Stimulated activated memory B cell treated with anti-CD40 and anti-IgM and Interleukin-4, amounts not matched to agents 10 μg/mL and 1 μg/mL and 100 μg/mL, for 72 hours (primary cell): ENCODE data around the gene STXBP5.
"Not testable (repeated sequence)": the region's sequence is repeated elsewhere in the genome, so short reads cannot be mapped to it uniquely, and the experiment has no call there.

Experiments
- ATAC-seq: fragments of 150-1000 bp; cut with Tn5 transposase; 2 replicates; pipeline ENCODE4 v1.10.0; 2021
- H3K27ac Mint-ChIP-seq: one replicate; pipeline ENCODE4 v1.8.0; 2022; ENCODE audit warnings: mild to moderate bottlenecking, mixed read lengths
- H3K27me3 Mint-ChIP-seq: one replicate; pipeline ENCODE4 v1.8.0; 2022; ENCODE audit warnings: mixed read lengths
- H3K36me3 Mint-ChIP-seq: one replicate; pipeline ENCODE4 v1.8.0; 2022; ENCODE audit warnings: mixed read lengths
- H3K4me1 Mint-ChIP-seq: one replicate; pipeline ENCODE4 v1.8.0; 2022; ENCODE audit warnings: mixed read lengths
- H3K4me3 Mint-ChIP-seq: one replicate; pipeline ENCODE4 v1.8.0; 2022; ENCODE audit warnings: mild to moderate bottlenecking, moderate library complexity, mixed read lengths
- H3K9me3 Mint-ChIP-seq: one replicate; pipeline ENCODE4 v1.8.0; 2022; ENCODE audit warnings: mixed read lengths

Gene STXBP5

DNA sequence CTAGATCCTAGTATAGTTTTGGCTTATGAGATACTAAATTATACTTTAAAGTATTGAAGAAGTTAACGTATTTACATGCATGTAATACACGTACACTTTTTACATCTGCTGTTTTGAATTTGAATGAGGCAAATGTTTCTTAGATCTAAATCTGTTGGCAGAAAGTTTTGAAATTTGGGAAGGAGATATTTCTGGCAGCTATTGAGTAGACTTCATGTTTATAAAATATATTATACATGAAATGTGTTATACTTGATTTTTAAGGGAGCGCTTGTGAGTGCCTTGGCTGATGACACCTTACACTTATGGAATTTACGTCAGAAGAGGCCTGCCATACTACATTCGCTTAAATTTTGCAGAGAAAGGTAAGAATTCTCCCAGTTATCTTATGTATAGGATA, 34.7 kb downstream of the STXBP5 start:
- Mint-ChIP-seq H3K9me3 (no peaks in the 10 kb centered on the region), H3K4me1 (no peaks in the 10 kb centered on the region), H3K4me3 (no peak overlapping the region), H3K36me3 (peaks cover 31% of the 10 kb centered on the region), H3K27me3 (no peaks in the 10 kb centered on the region), H3K27ac (no peak overlapping the region)
- ATAC-seq: no peak

DNA sequence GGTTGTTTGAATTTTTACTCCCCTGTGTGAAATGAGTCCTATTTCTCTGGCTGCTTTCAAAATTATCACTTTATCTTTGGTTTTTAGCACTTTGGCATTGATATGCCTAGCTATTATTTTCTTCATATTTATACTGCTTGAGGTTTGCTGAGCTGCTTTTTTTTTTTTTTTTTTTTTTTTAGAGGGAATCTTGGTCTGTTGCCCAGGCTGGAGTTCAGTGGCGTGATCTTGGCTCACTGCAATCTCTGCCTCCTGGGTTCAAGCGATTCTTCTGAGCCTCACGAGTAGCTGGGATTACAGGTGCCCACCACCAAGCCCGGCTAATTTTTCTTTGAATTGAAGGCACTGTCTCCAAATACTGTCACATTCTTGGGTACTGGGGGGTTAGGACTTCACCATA, 40.6 kb downstream of the STXBP5 start:
- Mint-ChIP-seq H3K27me3 (no peaks in the 10 kb centered on the region), H3K4me3 (no peak overlapping the region), H3K36me3 (peaks cover 40% of the 10 kb centered on the region), H3K4me1 (no peaks in the 10 kb centered on the region), H3K9me3 (no peaks in the 10 kb centered on the region), H3K27ac (no peak overlapping the region)
- no peak for ATAC-seq

DNA sequence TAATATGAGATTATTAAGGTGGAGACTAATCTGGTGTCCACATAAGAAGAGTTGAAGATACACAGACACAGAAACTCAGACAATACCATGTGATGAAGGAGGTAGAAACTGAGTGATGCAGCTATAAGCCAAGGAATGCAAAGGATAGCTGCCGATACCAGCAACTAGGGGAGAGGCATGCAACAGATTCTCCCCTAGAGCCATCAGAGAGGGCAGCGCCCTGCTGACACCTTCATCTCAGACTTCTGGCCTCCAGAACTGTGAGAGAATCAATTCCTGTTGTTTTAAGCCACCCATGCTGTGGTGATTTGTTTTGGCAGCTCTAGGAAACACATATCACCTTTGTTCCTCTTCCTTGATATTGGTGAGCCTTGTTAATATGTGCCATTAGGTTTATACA, 41.5 kb downstream of the STXBP5 start:
- H3K4me3 Mint-ChIP-seq: no peak overlapping the region
- no peak for ATAC-seq
- H3K4me1 Mint-ChIP-seq: no peaks in the 10 kb centered on the region
- H3K27ac Mint-ChIP-seq: no peak overlapping the region
- H3K36me3 Mint-ChIP-seq: peaks cover 39% of the 10 kb centered on the region
- no peaks in the 10 kb centered on the region for H3K9me3 Mint-ChIP-seq
- H3K27me3 Mint-ChIP-seq: no peaks in the 10 kb centered on the region

DNA sequence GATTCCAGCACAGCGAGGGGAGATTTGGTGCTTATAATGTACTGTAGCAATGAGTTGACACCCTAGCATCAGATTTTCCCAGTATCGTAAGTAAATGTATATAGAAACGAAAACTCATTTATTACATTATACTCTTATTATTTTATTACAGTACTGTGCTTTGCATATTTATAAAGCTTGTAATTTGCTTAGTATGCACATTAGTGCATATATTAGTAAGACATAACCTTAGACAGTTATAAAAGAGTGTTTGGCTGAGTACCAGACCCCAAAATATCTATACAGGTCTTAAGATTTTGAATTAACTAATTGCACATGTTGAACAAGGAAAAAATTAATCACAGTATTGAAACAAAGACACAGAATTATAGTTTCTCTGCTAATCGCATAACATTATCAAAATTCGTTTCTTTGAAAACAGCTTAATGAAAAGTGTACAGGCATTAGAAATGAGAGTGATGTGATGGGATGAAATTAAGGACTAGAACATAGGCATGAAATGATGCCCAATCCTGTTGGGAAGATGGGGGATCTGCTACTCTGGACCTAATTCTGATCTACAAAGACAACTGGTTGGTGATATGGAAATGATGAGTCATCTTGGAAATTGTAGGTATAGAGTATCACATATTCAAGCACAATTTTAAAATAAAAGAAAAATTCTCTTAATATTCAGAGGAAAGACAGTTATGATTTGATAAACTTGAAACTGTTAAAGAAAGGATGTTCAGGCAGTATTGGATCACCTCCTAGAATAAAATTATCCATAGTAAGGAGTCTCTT, 42.8 kb downstream of the STXBP5 start:
- ATAC-seq: no peak
- Mint-ChIP-seq H3K4me3 (no peak overlapping the region), H3K27ac (no peak overlapping the region), H3K36me3 (peaks cover 44% of the 10 kb centered on the region), H3K4me1 (no peaks in the 10 kb centered on the region), H3K27me3 (no peaks in the 10 kb centered on the region), H3K9me3 (peaks cover 3% of the 10 kb centered on the region)

DNA sequence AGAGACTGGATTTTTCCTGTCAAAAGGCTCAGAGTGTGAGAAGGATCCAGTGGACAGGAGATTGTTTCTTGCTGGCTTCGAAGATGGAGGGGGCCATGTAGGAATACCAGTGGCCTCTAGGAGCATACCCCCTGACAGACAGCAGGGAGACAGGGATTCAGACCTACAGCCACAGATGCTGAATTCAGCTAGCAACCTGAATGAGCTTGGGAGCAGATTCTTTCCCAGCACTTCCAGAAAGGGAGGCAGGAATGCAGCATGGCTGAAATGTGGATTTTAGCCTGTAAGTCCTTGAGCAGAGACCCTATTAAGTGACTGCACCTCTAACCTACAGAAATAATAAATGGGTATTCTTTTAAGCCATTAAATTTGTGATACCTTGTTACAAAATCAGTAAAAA, 44.6 kb downstream of the STXBP5 start:
- Mint-ChIP-seq H3K9me3 (peaks cover 12% of the 10 kb centered on the region), H3K27me3 (no peaks in the 10 kb centered on the region), H3K36me3 (peaks cover 44% of the 10 kb centered on the region), H3K4me3 (no peak overlapping the region), H3K4me1 (no peaks in the 10 kb centered on the region), H3K27ac (no peak overlapping the region)
- ATAC-seq: no peak

DNA sequence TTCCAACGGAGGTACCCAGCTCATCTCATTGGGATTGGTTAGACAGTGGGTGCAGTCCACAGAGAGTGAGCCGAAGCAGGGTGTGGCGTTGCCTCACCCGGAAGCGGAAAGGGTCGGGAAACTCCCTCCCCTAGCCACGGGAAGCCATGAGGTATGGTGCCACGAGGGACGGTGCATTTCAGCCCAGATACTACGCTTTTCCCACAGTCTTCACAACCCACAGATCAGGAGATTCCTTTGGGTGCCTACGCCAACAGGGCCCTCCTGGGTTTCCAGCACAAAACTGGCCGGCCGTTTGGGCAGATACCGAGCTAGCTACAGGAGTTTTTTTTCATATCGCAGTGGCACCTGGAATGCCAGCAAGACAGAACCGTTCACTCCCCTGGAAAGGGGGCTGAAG, 46.9 kb downstream of the STXBP5 start:
- ATAC-seq: no peak
- Mint-ChIP-seq H3K36me3 (peaks cover 40% of the 10 kb centered on the region), H3K27me3 (no peaks in the 10 kb centered on the region), H3K4me1 (no peaks in the 10 kb centered on the region), H3K9me3 (peaks cover 14% of the 10 kb centered on the region), H3K27ac (no peak overlapping the region), H3K4me3 (no peak overlapping the region)

DNA sequence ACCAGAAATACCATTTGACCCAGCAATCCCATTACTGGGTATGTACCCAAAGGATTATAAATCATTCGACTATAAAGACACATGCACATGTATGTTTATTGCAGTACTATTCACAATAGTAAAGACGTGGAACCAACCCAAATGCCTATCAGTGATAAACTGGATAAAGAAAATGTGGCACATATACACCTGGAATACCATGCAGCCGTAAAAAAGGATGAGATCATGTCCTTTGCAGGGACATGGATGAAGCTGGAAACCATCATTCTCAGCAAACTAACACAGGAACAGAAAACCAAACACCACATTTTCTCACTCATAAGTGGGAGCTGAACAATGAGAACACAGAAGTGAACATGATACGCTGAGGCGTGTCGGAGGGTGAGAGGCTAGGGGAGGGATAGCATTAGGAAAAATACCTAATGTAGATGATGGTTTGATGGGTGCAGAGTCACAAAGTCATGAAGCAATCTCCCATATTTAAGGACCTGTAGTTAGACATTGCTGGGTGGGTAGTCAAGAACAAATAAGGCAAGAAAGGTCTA, 50.8 kb downstream of the STXBP5 start:
- H3K27me3 Mint-ChIP-seq, H3K4me1 Mint-ChIP-seq, H3K4me3 Mint-ChIP-seq, ATAC-seq, H3K27ac Mint-ChIP-seq: not testable (repeated sequence)
- Mint-ChIP-seq H3K36me3 (peaks cover 28% of the 10 kb centered on the region), H3K9me3 (peaks cover 14% of the 10 kb centered on the region)

DNA sequence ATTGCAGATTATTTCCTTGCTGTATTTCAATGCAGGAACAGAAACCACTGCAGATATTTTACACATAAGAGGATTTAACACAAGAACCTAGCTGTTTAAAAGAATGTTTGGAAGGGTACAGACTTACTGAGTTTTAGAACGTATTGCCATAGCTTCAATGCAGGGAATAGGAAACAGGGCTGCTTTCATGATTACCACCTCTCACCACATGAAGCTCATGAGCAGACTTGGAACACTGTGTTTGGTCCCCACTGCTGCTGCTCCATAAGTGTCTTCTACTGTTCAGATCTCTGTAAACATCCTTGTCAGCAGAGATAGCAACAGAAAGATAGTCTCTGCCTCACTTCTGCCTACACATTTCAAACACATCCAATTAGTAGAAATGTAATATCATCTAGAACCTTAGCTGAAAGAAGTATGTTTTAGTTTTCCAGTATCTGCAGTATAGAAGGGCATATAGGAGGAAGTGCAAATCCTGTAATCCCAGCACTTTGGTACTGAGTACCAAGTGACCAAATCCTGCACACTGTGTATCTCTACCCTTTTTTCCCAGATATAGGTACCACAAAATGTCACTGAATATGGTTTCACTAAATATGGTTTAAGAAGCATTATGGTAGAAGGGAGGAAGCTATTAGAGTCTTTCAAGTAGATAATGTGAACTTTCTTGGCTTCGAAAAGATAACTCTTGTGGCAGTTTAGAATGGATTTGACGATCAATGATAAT, 51.9 kb downstream of the STXBP5 start:
- H3K9me3 Mint-ChIP-seq: peaks cover 14% of the 10 kb centered on the region
- H3K36me3 Mint-ChIP-seq: peaks cover 20% of the 10 kb centered on the region
- no peak overlapping the region for H3K27ac Mint-ChIP-seq
- H3K4me1 Mint-ChIP-seq: no peaks in the 10 kb centered on the region
- H3K4me3 Mint-ChIP-seq: no peak overlapping the region
- H3K27me3 Mint-ChIP-seq: no peaks in the 10 kb centered on the region
- ATAC-seq: no peak

DNA sequence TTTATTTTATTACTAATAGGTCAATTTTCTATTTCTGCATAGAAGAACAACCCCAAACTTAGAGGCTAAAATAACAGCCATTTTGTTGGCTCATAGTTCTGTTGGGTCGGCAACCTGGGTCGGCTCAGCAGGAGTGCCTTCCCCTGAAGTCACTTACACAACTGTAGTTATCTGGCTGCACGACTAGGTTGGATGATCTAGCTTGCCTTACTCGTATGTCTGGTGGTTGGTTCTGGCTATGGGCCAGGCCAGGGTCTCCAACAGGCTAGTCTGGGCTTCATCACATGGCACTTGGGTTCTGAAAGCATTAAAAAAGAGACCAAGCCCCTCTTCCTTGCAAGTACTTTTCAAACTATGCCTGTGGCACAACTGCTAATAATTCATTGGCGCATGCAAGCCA, 53.5 kb downstream of the STXBP5 start:
- Mint-ChIP-seq H3K9me3 (peaks cover 6% of the 10 kb centered on the region), H3K4me3 (no peak overlapping the region), H3K36me3 (peaks cover 6% of the 10 kb centered on the region), H3K4me1 (no peaks in the 10 kb centered on the region), H3K27ac (no peak overlapping the region), H3K27me3 (no peaks in the 10 kb centered on the region)
- ATAC-seq: no peak

DNA sequence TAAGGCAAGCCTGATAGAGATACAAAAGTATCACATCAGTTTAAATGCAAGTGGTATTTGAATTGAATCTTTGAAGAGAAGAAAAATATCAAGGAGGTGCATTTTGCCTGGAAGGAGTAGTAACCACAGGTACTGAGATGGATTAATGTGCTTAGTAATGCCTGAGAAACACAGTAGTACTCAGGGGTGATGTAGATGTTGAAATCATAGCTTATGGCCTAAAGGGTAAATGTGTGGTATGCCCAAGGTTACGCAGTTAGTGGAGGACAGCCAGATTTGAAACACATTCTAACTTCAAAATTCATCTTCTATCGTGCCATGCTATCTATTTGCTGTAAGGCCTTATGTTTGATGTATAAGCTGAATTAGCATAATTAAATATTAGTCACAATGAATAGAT, 55.9 kb downstream of the STXBP5 start:
- Mint-ChIP-seq H3K4me3 (no peak overlapping the region), H3K9me3 (no peaks in the 10 kb centered on the region), H3K27me3 (no peaks in the 10 kb centered on the region), H3K27ac (no peak overlapping the region), H3K36me3 (peaks cover 6% of the 10 kb centered on the region), H3K4me1 (no peaks in the 10 kb centered on the region)
- ATAC-seq: no peak

DNA sequence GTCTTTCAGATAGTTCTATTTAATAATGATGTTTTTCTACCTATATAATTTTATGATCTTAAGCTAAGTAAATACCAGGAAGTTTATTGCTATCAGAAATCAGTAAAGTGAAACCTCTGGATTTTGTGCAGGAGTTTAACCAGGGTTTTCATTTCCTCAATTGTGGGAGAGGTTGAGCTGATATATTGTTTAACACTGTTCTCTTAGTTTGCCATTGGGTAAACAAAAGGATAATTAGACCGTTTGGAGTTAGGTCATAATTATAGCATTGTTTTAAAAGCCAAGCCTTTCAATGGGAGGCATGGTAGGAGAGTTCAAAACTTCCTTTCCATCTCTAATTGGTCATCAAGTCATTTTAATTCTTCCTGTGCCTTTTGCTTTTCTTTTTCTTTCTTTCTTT, 58.7 kb downstream of the STXBP5 start:
- no peaks in the 10 kb centered on the region for H3K27me3 Mint-ChIP-seq
- no peak overlapping the region for H3K27ac Mint-ChIP-seq
- H3K4me3 Mint-ChIP-seq: no peak overlapping the region
- no peak for ATAC-seq
- peaks cover 30% of the 10 kb centered on the region for H3K36me3 Mint-ChIP-seq
- no peaks in the 10 kb centered on the region for H3K4me1 Mint-ChIP-seq
- H3K9me3 Mint-ChIP-seq: no peaks in the 10 kb centered on the region

DNA sequence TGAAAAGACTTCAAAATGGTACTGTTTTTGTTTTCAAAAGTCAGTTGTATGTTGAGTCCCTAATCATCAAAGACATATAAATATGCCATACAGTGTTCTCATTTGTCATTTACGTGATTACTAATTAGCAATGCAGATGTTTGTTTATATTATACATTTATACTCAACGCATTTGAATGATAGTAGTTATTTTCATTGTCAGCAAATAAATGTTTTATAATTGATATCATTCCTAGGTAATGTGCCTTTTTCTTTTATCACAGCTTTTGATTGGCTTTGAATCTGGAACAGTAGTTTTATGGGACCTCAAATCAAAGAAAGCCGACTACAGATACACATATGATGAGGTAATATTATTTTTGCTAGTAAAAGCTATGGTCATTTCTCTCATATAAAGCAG, 62.6 kb downstream of the STXBP5 start:
- no peak overlapping the region for H3K27ac Mint-ChIP-seq
- no peaks in the 10 kb centered on the region for H3K27me3 Mint-ChIP-seq
- peaks cover 58% of the 10 kb centered on the region for H3K36me3 Mint-ChIP-seq
- no peak overlapping the region for H3K4me3 Mint-ChIP-seq
- no peak for ATAC-seq
- H3K9me3 Mint-ChIP-seq: no peaks in the 10 kb centered on the region
- H3K4me1 Mint-ChIP-seq: no peaks in the 10 kb centered on the region

DNA sequence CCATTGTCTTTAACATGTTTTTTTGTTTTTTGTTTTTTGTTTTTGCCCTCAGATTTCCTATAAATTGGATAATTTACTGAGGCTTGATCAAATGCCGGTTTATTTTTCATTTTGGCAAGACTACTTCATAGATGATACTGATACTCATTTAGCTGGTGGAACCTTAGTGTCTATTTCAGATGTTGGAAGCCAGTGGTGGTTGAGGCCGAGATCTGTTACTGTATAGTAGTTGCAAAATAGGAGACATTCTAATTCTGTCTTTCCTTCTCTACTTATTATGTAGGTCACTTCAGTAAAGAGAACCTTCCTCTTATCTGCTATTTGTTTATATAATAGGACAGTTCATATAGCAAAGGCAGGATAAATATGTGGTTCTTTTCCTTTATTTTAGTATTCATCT, 63.4 kb downstream of the STXBP5 start:
- ATAC-seq: no peak
- H3K27ac Mint-ChIP-seq: no peak overlapping the region
- no peaks in the 10 kb centered on the region for H3K27me3 Mint-ChIP-seq
- H3K9me3 Mint-ChIP-seq: no peaks in the 10 kb centered on the region
- H3K4me1 Mint-ChIP-seq: no peaks in the 10 kb centered on the region
- no peak overlapping the region for H3K4me3 Mint-ChIP-seq
- peaks cover 61% of the 10 kb centered on the region for H3K36me3 Mint-ChIP-seq

DNA sequence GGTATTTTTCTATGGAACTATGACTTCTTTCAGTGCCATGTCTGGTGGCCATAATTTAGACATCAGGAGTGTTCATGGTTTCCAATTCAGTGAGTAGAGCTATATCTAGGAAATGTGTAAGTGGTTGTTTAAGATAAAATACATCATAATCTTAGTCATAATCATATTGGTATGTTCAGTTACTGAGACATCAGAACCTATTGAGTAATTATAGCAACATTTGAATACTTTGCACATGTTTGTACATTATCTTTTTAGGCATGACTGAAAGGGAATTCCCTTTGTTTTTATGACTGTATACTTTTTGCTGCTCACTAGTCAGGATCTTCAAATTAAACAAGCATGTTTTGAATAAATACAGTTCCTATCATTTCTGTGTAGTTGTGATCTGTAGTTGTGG, 64.0 kb downstream of the STXBP5 start:
- Mint-ChIP-seq H3K27ac (no peak overlapping the region), H3K9me3 (no peaks in the 10 kb centered on the region), H3K36me3 (peaks cover 66% of the 10 kb centered on the region), H3K4me1 (no peaks in the 10 kb centered on the region), H3K4me3 (no peak overlapping the region), H3K27me3 (no peaks in the 10 kb centered on the region)
- no peak for ATAC-seq

DNA sequence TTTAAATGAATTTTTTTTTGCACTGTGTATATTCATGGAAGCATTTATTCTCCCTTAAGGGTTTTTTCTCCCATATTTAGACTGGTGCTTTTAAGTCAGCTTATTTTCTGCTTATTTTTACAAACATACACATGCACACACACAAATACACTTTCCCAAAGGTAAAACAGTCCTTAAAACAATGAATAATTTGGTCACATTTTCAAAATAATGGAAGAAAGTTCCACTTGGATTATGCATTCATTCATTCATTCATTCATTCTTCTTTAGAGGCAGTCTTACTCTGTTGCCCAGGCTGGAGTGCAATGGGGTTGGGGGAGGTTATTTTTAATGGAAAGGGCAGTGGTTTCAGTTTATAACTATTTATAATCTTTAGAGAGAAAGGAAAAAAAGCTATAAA, 69.8 kb downstream of the STXBP5 start:
- ATAC-seq: no peak
- peaks cover 66% of the 10 kb centered on the region for H3K36me3 Mint-ChIP-seq
- H3K4me1 Mint-ChIP-seq: no peaks in the 10 kb centered on the region
- no peak overlapping the region for H3K27ac Mint-ChIP-seq
- no peaks in the 10 kb centered on the region for H3K27me3 Mint-ChIP-seq
- H3K9me3 Mint-ChIP-seq: no peaks in the 10 kb centered on the region
- H3K4me3 Mint-ChIP-seq: no peak overlapping the region

DNA sequence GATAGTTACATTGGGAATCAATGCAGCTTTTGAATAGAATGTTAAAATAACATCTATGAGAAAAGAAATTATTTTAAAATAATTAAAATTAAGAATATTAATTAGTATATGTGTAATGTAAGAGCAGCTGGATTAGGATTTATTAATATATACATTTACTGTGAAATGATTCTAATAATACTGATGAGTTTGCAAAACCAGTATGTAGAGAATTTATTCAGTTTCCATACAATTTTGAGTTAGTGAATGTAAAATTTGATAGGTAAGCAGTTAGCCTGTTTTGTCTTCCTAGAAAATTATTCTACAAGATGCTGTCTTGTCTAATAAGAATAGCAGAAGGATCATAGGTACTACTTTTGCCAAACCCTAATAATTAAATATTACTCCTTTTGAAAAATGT, 70.6 kb downstream of the STXBP5 start:
- Mint-ChIP-seq H3K27me3 (no peaks in the 10 kb centered on the region), H3K9me3 (no peaks in the 10 kb centered on the region), H3K4me1 (no peaks in the 10 kb centered on the region), H3K36me3 (peaks cover 63% of the 10 kb centered on the region), H3K27ac (no peak overlapping the region), H3K4me3 (no peak overlapping the region)
- no peak for ATAC-seq
